Tibial artery (tissue), 4 donors: ENCODE measurements around the gene FAM98C.
A peak's percentile ranks its signal among the peaks of the same experiment; 100 is the strongest.

Experiments used
- DNase-seq, 2 donors: peaks; one replicate each; pipeline ENCODE4 v3.0.0-alpha.2; 2019
- H3K27ac ChIP-seq, 2 donors: fragments of 200-600 bp; sonication (generic) in 1 of 2; 1 replicate in 1 of 2; 2 replicates in 1 of 2; pipeline ENCODE4 v1.5.1; 2018 to 2019; ENCODE audit warnings: mild to moderate bottlenecking in 1 of 2
- H3K27me3 ChIP-seq, 2 donors: fragments of 200-600 bp; sonication (generic) in 1 of 2; one replicate each; pipeline versions ENCODE4 v1.5.1 to v1.6.0; 2016 to 2019
- H3K36me3 ChIP-seq, 3 donors: fragments of 200-600 bp; sonication (generic) in 2 of 3; one replicate each; pipeline ENCODE4 v1.5.1; 2016 to 2019; ENCODE audit warnings: mild to moderate bottlenecking in 2 of 3
- H3K4me1 ChIP-seq, 4 donors: fragments of 200-600 bp; sonication (generic) in 2 of 4; 1 replicate in 3 of 4; 2 replicates in 1 of 4; pipeline ENCODE4 v1.5.1; 2016 to 2019
- H3K4me3 ChIP-seq, 2 donors: fragments of 200-600 bp; sonication (generic) in 1 of 2; 1 replicate in 1 of 2; 2 replicates in 1 of 2; pipeline ENCODE4 v1.5.1; 2018 to 2019; ENCODE audit warnings: mild to moderate bottlenecking in 2 of 2
- H3K9me3 ChIP-seq, 3 donors: fragments of 200-600 bp; sonication (generic) in 1 of 3; one replicate each; pipeline ENCODE4 v1.5.1; 2016 to 2019
- CTCF ChIP-seq, 2 experiments: fragments of 200-600 bp in 1 of 2; fragments of 450-650 bp in 1 of 2; IDR thresholded peaks; one replicate each; pipeline ENCODE4 v1.5.1; 2017 to 2019; ENCODE audit warnings: antibody characterized with exemption in 2 of 2, mild to moderate bottlenecking in 1 of 2, moderate library complexity in 1 of 2
- intact Hi-C: fragments of 100-400 bp; cut with DNase I; formaldehyde crosslinking; loops from one replicate; pipeline ENCODE4 v1.15.0; 2023; ENCODE audit warnings: low total_unique reads

FAM98C gene

GRCh38 chr19:38402967-38403674 lies at the start of gene FAM98C:
Gene FAM98C (plus strand): TSS chr19:38403093. CDS start chr19:38403154, 61 bp downstream.
- intact Hi-C loops: loop anchor here (2.0 to 5.0 kb wide), 2 partner anchors 14 to 229 kb away; partner anchors contain the start of genes GGN and SPRED3
- H3K27ac ChIP-seq: peak within 1 kb of the TSS; percentile 83 to 87

GRCh38 chr19:38355728-38356725 lies 46.9 kb upstream of the FAM98C start:
- Histone ChIP-seq H3K27me3 (peaks cover 0 to 55% of the 10 kb centered on the region in 2 donors), H3K4me1 (peaks cover 0 to under 1% (median 0%) of the 10 kb centered on the region in 4 donors), H3K9me3 (no peaks in the 10 kb centered on the region), H3K27ac (no peak overlapping the region), H3K4me3 (no peak overlapping the region), H3K36me3 (no peaks in the 10 kb centered on the region)
- no peak for DNase-seq
- intact Hi-C loops: no loop called here
- TF ChIP-seq CTCF (IDR thresholded peaks at IDR 0.05): no peak

More at GRCh38 chr19:38402967-38403674, at the start of gene FAM98C:
- H3K4me3 ChIP-seq: peak within 1 kb of the TSS; percentile 90 to 94
- peaks cover 0 to 35% of the 10 kb centered on the region in 2 donors for H3K27me3 ChIP-seq
- H3K36me3 ChIP-seq: peaks cover 11 to 34% (median 22%) of the 10 kb centered on the region in 3 donors
- peaks cover 0 to 21% (median 5%) of the 10 kb centered on the region in 4 donors for H3K4me1 ChIP-seq
- peak; percentile 94 to 99 for TF ChIP-seq CTCF (IDR thresholded peaks at IDR 0.05)
- DNase-seq: peak; percentile 93 to 97
- H3K9me3 ChIP-seq: no peaks in the 10 kb centered on the region

- intact Hi-C loops: no loop called here
- Histone ChIP-seq H3K36me3 (no peaks in the 10 kb centered on the region), H3K4me3 (no peak overlapping the region), H3K27me3 (peaks cover 0 to 60% of the 10 kb centered on the region in 2 donors), H3K27ac (no peak overlapping the region), H3K4me1 (peaks cover 0 to 20% (median 17%) of the 10 kb centered on the region in 4 donors), H3K9me3 (no peaks in the 10 kb centered on the region)
- TF ChIP-seq CTCF (IDR thresholded peaks at IDR 0.05): no peak
- no peak for DNase-seq
Observed at GRCh38 chr19:38358071-38358470, 44.8 kb upstream of the FAM98C start.

- Histone ChIP-seq H3K4me3 (no peak overlapping the region), H3K4me1 (peaks cover 0 to 20% (median 17%) of the 10 kb centered on the region in 4 donors), H3K27me3 (peaks cover 0 to 61% of the 10 kb centered on the region in 2 donors), H3K36me3 (no peaks in the 10 kb centered on the region), H3K9me3 (no peaks in the 10 kb centered on the region), H3K27ac (no peak overlapping the region)
- DNase-seq: no peak
- no peak for TF ChIP-seq CTCF (IDR thresholded peaks at IDR 0.05)
- intact Hi-C loops: no loop called here
Observed at GRCh38 chr19:38359242-38360021, 43.5 kb upstream of the FAM98C start.

GRCh38 chr19:38360351-38360750 lies 42.5 kb upstream of the FAM98C start:
- intact Hi-C loops: no loop called here
- peaks cover 0 to 20% (median 17%) of the 10 kb centered on the region in 4 donors for H3K4me1 ChIP-seq
- DNase-seq: no peak
- no peak overlapping the region for H3K27ac ChIP-seq
- TF ChIP-seq CTCF (IDR thresholded peaks at IDR 0.05): no peak
- H3K9me3 ChIP-seq: no peaks in the 10 kb centered on the region
- no peaks in the 10 kb centered on the region for H3K36me3 ChIP-seq
- H3K27me3 ChIP-seq: peaks cover 0 to 69% of the 10 kb centered on the region in 2 donors
- no peak overlapping the region for H3K4me3 ChIP-seq
